Fibroblast of the aortic adventitia (primary cell): ENCODE data around the gene DHCR24. TPM values are rescaled to one million over a fixed set of nuclear protein-coding genes. Genes with fewer than 3 reads are reported as not detected.
A peak's percentile ranks its signal among the peaks of the same experiment; 100 is the strongest.

Experiments
- DNase-seq: peaks from one replicate; pipeline ENCODE4 v3.0.0-alpha.2; 2010; ENCODE audit warnings: low read depth
- H3K4me3 ChIP-seq: 2 replicates; pipeline ENCODE4 v1.5.1; 2011; ENCODE audit warnings: low read depth, mild to moderate bottlenecking, control low read depth, low read length, moderate library complexity
- CTCF ChIP-seq: IDR thresholded peaks from 2 replicates; pipeline ENCODE4 v1.5.1; 2011; ENCODE audit warnings: mild to moderate bottlenecking, low read length, control low read depth, inconsistent platforms; ENCODE audit not compliant: insufficient read depth
- total RNA-seq: library from RNA; depleted of rRNA; stranded (reverse); fragments of >200 nt; gene quantifications from 2 replicates; pipeline ENCODE4 v1.2.3, GENCODE V29; 2012; ENCODE audit warnings: low replicate concordance

Gene DHCR24
- total RNA-seq, 1 donor = 123 TPM

GRCh38 chr1:54853793-54854370 is 33.1 kb downstream of the DHCR24 start:
- no peak overlapping the region for H3K4me3 ChIP-seq
- no peak for DNase-seq
- no peak for TF ChIP-seq CTCF

- no peak overlapping the region for H3K4me3 ChIP-seq
These were observed 33.8 kb downstream of the DHCR24 start for GRCh38 chr1:54853096-54853792.

DNA sequence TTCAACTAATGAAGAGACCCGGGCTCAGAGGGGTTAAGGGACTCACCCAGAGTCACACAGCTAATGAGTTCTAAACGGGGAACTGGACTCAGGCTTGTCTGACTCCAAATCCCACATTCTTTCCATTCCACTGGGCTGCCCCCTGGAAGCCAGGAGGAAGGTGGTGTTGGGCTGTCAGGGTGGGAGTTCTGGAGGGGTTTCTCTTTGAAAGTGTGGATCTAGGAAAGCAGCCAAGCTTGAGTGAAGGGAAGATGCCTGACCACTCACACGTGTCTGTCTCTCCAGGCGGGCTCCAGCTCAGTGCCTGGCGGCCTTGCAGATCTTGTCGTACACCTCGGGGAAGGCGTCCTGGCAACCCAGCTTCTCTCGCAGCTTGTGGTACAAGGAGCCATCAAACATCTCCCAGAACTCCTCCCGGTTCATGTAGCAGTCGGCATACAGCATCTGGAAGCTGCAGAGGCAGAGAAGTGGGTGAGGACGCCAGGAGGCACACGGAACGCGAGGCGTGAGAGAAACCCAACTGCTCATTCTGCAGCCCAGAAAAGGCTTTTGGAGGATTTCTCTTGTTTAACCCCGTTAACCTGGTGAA is 35.0 kb downstream of the DHCR24 start:
- no peak for DNase-seq
- TF ChIP-seq CTCF = no peak
- no peak overlapping the region for H3K4me3 ChIP-seq

More at GRCh38 chr1:54853096-54853792, 33.8 kb downstream of the DHCR24 start:
- no peak for TF ChIP-seq CTCF
- no peak for DNase-seq

- H3K4me3 ChIP-seq = no peak overlapping the region
- no peak for TF ChIP-seq CTCF
- DNase-seq = no peak
These were observed 35.6 kb downstream of the DHCR24 start for GRCh38 chr1:54851406-54851805.

GRCh38 chr1:54850737-54851136 is 36.3 kb downstream of the DHCR24 start:
- H3K4me3 ChIP-seq = no peak overlapping the region
- TF ChIP-seq CTCF = no peak
- DNase-seq = peak; percentile 99

DNA sequence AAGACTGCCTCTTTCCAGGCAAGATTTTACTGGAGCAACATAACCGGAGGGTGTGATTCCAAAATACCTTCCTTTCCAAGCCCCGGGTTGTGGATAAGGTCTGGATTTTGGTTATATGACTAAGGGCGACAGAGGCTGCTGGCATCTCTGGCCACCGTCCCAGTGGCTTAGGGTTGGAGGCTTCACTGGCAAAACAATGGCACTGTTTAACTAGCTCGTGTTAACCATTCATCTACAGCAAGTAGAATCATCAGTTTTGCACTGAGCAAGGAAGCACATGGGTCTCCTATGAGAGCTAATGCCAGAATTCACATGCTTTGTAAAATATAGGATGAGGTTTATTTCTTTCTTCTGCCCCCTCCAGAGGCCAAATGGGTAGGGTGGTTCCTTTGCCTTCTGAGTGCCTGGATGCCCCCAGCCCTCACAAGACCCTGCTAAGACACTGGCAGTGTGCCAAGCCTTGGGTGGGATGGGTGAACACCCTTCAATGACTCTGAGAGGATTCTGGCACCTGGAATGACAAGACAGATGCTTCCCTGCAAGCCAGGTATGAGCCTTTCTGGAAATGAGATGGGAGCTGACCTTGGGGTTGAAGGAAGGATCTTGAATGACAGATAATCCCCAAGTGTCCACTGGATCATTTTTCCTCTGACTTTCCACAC is 36.8 kb downstream of the DHCR24 start:
- no peak for TF ChIP-seq CTCF
- H3K4me3 ChIP-seq = no peak overlapping the region
- no peak for DNase-seq
